Measurements from ENCODE around the gene LTB.
A peak's percentile ranks its signal among the peaks of the same experiment; 100 is the strongest.
"Not testable (repeated sequence)": the region's sequence is repeated elsewhere in the genome, so short reads cannot be mapped to it uniquely, and the experiment has no call there.

The LTB gene

DNA sequence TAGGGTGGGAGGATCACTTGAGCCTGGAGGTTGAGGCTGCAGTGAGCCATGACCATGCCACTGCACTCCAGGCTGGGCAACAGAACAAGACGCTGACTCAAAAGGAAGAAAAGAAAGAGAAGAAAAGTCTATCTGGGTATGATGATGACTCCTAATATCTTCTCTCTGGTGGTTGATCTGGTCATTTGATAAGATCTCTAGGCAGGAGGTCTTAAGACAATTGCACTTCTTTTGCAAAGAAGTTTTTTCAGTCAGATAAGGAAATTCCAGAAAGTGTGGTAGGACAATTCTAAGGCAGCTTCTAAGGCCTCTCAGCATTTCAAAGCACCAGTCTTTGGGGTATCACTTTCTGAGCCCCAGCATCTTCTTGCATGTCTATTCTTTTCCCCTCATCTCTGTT, 25.1 kb upstream of the LTB start:
- H3K9me3 ChIP-seq (ENCODE audit: control insufficient read depth, low read length), result no peaks in the 10 kb centered on the region
- H3K4me3 ChIP-seq (ENCODE audit: extremely low read depth, insufficient read depth, low read length, poor library complexity, severe bottlenecking), result no peak overlapping the region
- H3K27ac ChIP-seq (ENCODE audit: low read depth, low read length, severe bottlenecking), result no peak overlapping the region
- 80 to 83% methylated on average over 1 of the region's 1 CpG for WGBS, 2 experiments (ENCODE audit: insufficient coverage in 2 of 2)
- H3K36me3 ChIP-seq (ENCODE audit: control insufficient read depth, insufficient read depth, low read length), result no peaks in the 10 kb centered on the region
- no peaks in the 10 kb centered on the region for H3K4me1 ChIP-seq (ENCODE audit: control insufficient read depth, insufficient read depth, low read length, poor library complexity, severe bottlenecking)

GRCh38 chr6:31597006-31597405, 14.8 kb upstream of the LTB start:
- H3K4me3 ChIP-seq (ENCODE audit: extremely low read depth, insufficient read depth, low read length, poor library complexity, severe bottlenecking), result no peak overlapping the region
- no peaks in the 10 kb centered on the region for H3K4me1 ChIP-seq (ENCODE audit: control insufficient read depth, insufficient read depth, low read length, poor library complexity, severe bottlenecking)
- WGBS, 2 experiments (ENCODE audit: insufficient coverage in 2 of 2), result 17 to 20% methylated on average over 1 to 2 of the region's 2 CpGs
- H3K9me3 ChIP-seq (ENCODE audit: control insufficient read depth, low read length), result no peaks in the 10 kb centered on the region
- H3K27ac ChIP-seq (ENCODE audit: low read depth, low read length, severe bottlenecking), result no peak overlapping the region
- no peaks in the 10 kb centered on the region for H3K36me3 ChIP-seq (ENCODE audit: control insufficient read depth, insufficient read depth, low read length)

GRCh38 chr6:31592396-31592771, 10.2 kb upstream of the LTB start:
- peaks cover 4% of the 10 kb centered on the region for H3K4me1 ChIP-seq (ENCODE audit: control insufficient read depth, insufficient read depth, low read length, poor library complexity, severe bottlenecking)
- H3K4me3 ChIP-seq (ENCODE audit: extremely low read depth, insufficient read depth, low read length, poor library complexity, severe bottlenecking), result no peak overlapping the region
- 97 to 98% methylated on average over 5 of the region's 7 CpGs for WGBS, 2 experiments (ENCODE audit: insufficient coverage in 2 of 2)
- H3K36me3 ChIP-seq (ENCODE audit: control insufficient read depth, insufficient read depth, low read length), result no peaks in the 10 kb centered on the region
- no peaks in the 10 kb centered on the region for H3K9me3 ChIP-seq (ENCODE audit: control insufficient read depth, low read length)
- no peak overlapping the region for H3K27ac ChIP-seq (ENCODE audit: low read depth, low read length, severe bottlenecking)

GRCh38 chr6:31590691-31591090, 8.5 kb upstream of the LTB start:
- not testable (repeated sequence) for H3K27ac ChIP-seq (ENCODE audit: low read depth, low read length, severe bottlenecking); H3K4me3 ChIP-seq (ENCODE audit: extremely low read depth, insufficient read depth, low read length, poor library complexity, severe bottlenecking); H3K4me1 ChIP-seq (ENCODE audit: control insufficient read depth, insufficient read depth, low read length, poor library complexity, severe bottlenecking); H3K36me3 ChIP-seq (ENCODE audit: control insufficient read depth, insufficient read depth, low read length); H3K9me3 ChIP-seq (ENCODE audit: control insufficient read depth, low read length)
- 93 to 95% methylated on average over 5 of the region's 5 CpGs for WGBS, 2 experiments (ENCODE audit: insufficient coverage in 2 of 2)

DNA sequence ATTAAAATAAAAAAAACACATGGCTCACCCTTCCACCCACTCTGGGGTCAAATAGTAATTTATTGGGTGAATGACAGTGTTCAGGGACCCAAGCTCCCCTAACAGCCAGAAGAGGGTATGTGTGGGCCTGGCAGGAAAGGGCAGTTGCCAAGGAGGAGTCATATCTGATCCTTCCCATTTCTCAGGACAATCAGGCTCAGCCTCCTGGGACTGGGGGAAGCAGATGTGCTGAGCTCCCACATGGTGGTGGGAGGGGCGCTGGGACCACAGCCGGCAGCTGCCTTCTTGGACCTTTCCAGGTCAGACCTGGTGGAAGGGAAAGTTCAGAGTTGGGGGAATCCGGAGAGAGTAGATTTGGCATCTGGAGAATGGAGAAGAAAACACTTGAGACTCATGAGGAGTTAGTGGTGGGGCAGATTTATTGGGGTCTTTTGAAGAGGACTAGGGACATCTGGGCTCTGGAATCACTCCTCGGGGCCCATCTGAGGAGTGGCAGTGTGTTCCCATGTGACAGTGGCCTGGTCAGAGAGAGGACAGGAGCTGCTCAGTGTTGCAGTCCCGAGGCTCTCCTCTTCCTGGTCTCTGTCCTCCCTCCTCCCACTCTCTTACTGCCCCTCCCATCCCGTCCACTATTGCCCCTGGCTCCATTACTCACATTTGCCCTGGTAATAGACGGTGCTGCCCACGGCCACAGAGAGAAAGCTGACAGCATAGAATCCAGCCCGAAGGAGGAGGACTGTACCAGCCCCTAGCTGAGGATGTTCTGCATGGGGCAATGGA, 6.8 kb upstream of the LTB start:
- 76 to 85% methylated on average over 8 of the region's 9 CpGs for whole genome bisulfite sequencing, 2 experiments (ENCODE audit: insufficient coverage in 2 of 2)

GRCh38 chr6:31587791-31588777, 5.9 kb upstream of the LTB start:
- Histone ChIP-seq H3K36me3 (ENCODE audit: control insufficient read depth, insufficient read depth, low read length) (no peaks in the 10 kb centered on the region), H3K4me1 (ENCODE audit: control insufficient read depth, insufficient read depth, low read length, poor library complexity, severe bottlenecking) (peaks cover 8% of the 10 kb centered on the region), H3K9me3 (ENCODE audit: control insufficient read depth, low read length) (no peaks in the 10 kb centered on the region), H3K27ac (ENCODE audit: low read depth, low read length, severe bottlenecking) (no peak overlapping the region), H3K4me3 (ENCODE audit: extremely low read depth, insufficient read depth, low read length, poor library complexity, severe bottlenecking) (no peak overlapping the region)
- WGBS, 2 experiments (ENCODE audit: insufficient coverage in 2 of 2), result 82 to 84% methylated on average over 11 of the region's 12 CpGs

More for the DNA sequence above, 6.8 kb upstream of the LTB start:
- H3K9me3 ChIP-seq (ENCODE audit: control insufficient read depth, low read length), result no peaks in the 10 kb centered on the region
- H3K27ac ChIP-seq (ENCODE audit: low read depth, low read length, severe bottlenecking), result no peak overlapping the region
- H3K36me3 ChIP-seq (ENCODE audit: control insufficient read depth, insufficient read depth, low read length), result no peaks in the 10 kb centered on the region
- peaks cover 8% of the 10 kb centered on the region for H3K4me1 ChIP-seq (ENCODE audit: control insufficient read depth, insufficient read depth, low read length, poor library complexity, severe bottlenecking)
- no peak overlapping the region for H3K4me3 ChIP-seq (ENCODE audit: extremely low read depth, insufficient read depth, low read length, poor library complexity, severe bottlenecking)

GRCh38 chr6:31586599-31587281, 4.5 kb upstream of the LTB start:
- H3K4me3 ChIP-seq (ENCODE audit: extremely low read depth, insufficient read depth, low read length, poor library complexity, severe bottlenecking), result no peak overlapping the region
- no peaks in the 10 kb centered on the region for H3K9me3 ChIP-seq (ENCODE audit: control insufficient read depth, low read length)
- peaks cover 11% of the 10 kb centered on the region for H3K4me1 ChIP-seq (ENCODE audit: control insufficient read depth, insufficient read depth, low read length, poor library complexity, severe bottlenecking)
- no peaks in the 10 kb centered on the region for H3K36me3 ChIP-seq (ENCODE audit: control insufficient read depth, insufficient read depth, low read length)
- no peak overlapping the region for H3K27ac ChIP-seq (ENCODE audit: low read depth, low read length, severe bottlenecking)
- 72 to 82% methylated on average over 5 to 6 of the region's 9 CpGs for WGBS, 2 experiments (ENCODE audit: insufficient coverage in 2 of 2)

- Histone ChIP-seq H3K4me1 (ENCODE audit: control insufficient read depth, insufficient read depth, low read length, poor library complexity, severe bottlenecking) (peaks cover 14% of the 10 kb centered on the region), H3K4me3 (ENCODE audit: extremely low read depth, insufficient read depth, low read length, poor library complexity, severe bottlenecking) (no peak within 1 kb of the TSS), H3K36me3 (ENCODE audit: control insufficient read depth, insufficient read depth, low read length) (no peaks in the 10 kb centered on the region), H3K9me3 (ENCODE audit: control insufficient read depth, low read length) (no peaks in the 10 kb centered on the region), H3K27ac (ENCODE audit: low read depth, low read length, severe bottlenecking) (no peak within 1 kb of the TSS)
- 83% methylated on average over 1 of the region's 1 CpG; no CpG with 5 or more reads in 1 of the 2 experiments for WGBS, 2 experiments (ENCODE audit: insufficient coverage in 2 of 2)
Measured at GRCh38 chr6:31586008-31586407, 3.8 kb upstream of the LTB start, which contains the start of gene LST1. LST1 (plus strand) TSS chr6:31586277; CDS start chr6:31587300, 1,023 bp downstream.

DNA sequence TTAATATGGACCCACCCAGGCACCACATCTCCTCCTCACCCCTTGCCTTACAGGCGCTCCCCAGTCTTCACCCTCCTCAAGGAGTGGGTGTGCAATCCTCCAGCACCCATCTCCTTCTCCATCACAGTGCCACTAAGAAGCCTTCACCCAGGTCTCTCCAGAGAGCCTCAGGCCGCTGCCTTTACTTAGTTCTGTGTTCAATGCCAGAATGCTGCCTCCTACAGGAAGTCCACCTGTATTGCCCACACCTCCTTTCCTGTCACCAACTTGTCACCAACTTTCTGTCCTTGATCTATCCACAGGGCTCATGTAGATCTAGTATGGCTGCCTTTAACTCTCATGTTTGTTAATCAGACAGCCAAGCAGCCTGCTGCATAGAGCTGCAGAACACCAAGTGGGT, 3.3 kb upstream of the LTB start:
- 60 to 67% methylated on average over 2 of the region's 2 CpGs for WGBS, 2 experiments (ENCODE audit: insufficient coverage in 2 of 2)
- Histone ChIP-seq H3K27ac (ENCODE audit: low read depth, low read length, severe bottlenecking) (no peak overlapping the region), H3K9me3 (ENCODE audit: control insufficient read depth, low read length) (no peaks in the 10 kb centered on the region), H3K4me3 (ENCODE audit: extremely low read depth, insufficient read depth, low read length, poor library complexity, severe bottlenecking) (no peak overlapping the region), H3K4me1 (ENCODE audit: control insufficient read depth, insufficient read depth, low read length, poor library complexity, severe bottlenecking) (peaks cover 14% of the 10 kb centered on the region), H3K36me3 (ENCODE audit: control insufficient read depth, insufficient read depth, low read length) (no peaks in the 10 kb centered on the region)

- Histone ChIP-seq H3K9me3 (ENCODE audit: control insufficient read depth, low read length) (no peaks in the 10 kb centered on the region), H3K4me3 (ENCODE audit: extremely low read depth, insufficient read depth, low read length, poor library complexity, severe bottlenecking) (peak overlapping the region; percentile 70), H3K36me3 (ENCODE audit: control insufficient read depth, insufficient read depth, low read length) (no peaks in the 10 kb centered on the region), H3K27ac (ENCODE audit: low read depth, low read length, severe bottlenecking) (no peak overlapping the region), H3K4me1 (ENCODE audit: control insufficient read depth, insufficient read depth, low read length, poor library complexity, severe bottlenecking) (peaks cover 15% of the 10 kb centered on the region)
- 27 to 38% methylated on average over 13 to 19 of the region's 21 CpGs for WGBS, 2 experiments (ENCODE audit: insufficient coverage in 2 of 2)
Measured at GRCh38 chr6:31581434-31582229, 592 bp downstream of the LTB start.

Measured in mesodermal cell (in vitro differentiated cells).